Measurements from ENCODE around the gene CPEB4.
A peak's percentile ranks its signal among the peaks of the same experiment; 100 is the strongest.

Gene CPEB4

GRCh38 chr5:173866243-173866857 lies 21.8 kb upstream of the CPEB4 start:
- no peak overlapping the region for H3K23ac ChIP-seq (ENCODE audit: low read depth, low read length, poor library complexity)
- H3K4me3 ChIP-seq (ENCODE audit: low read length in 2 of 2) = no peak overlapping the region
- no peak for DNase-seq (ENCODE audit: low spot score)
- peak overlapping the region; percentile 43 for H4K8ac ChIP-seq (ENCODE audit: low read depth, low read length)
- no peak overlapping the region for H2BK120ac ChIP-seq (ENCODE audit: low read depth, low read length)
- H3K9me3 ChIP-seq (replicated peaks in 1 of 2; ENCODE audit: control insufficient read depth in 2 of 2, insufficient read depth in 1 of 2, low read depth in 1 of 2, low read length in 2 of 2) = peaks cover 0 to 8% of the 10 kb centered on the region in 2 donors
- no peaks in the 10 kb centered on the region for H3K27me3 ChIP-seq (ENCODE audit: control insufficient read depth in 3 of 3, insufficient read depth in 3 of 3, low read depth in 1 of 3, low read length in 3 of 3)
- H3K4me1 ChIP-seq (ENCODE audit: control insufficient read depth in 2 of 2, insufficient read depth in 1 of 2, low read depth in 1 of 2, low read length in 2 of 2) = peaks cover 5 to 7% of the 10 kb centered on the region in 2 donors
- H3K79me1 ChIP-seq (ENCODE audit: low read depth, low read length) = no peaks in the 10 kb centered on the region
- no peaks in the 10 kb centered on the region for H3K36me3 ChIP-seq (replicated peaks in 1 of 2; ENCODE audit: control insufficient read depth in 2 of 2, insufficient read depth in 2 of 2, low read length in 2 of 2)
- no peak overlapping the region for H3K27ac ChIP-seq (replicated peaks; ENCODE audit: low read length)
- no peak overlapping the region for H2BK15ac ChIP-seq (ENCODE audit: low read length)
- H2BK12ac ChIP-seq (ENCODE audit: low read length) = no peak overlapping the region
- H4K91ac ChIP-seq (ENCODE audit: low read depth, low read length, poor library complexity) = no peak overlapping the region
- peak overlapping the region; percentile 81 for H2AFZ ChIP-seq (ENCODE audit: low read length)
- H3K14ac ChIP-seq (ENCODE audit: low read length) = no peak overlapping the region
- peak overlapping the region; percentile 63 for H3K18ac ChIP-seq (ENCODE audit: low read length)
- no peak overlapping the region for H3K4me2 ChIP-seq (ENCODE audit: insufficient read depth, low read length, poor library complexity, severe bottlenecking)
- no peak overlapping the region for H3K4ac ChIP-seq (ENCODE audit: low read length)
- H2BK5ac ChIP-seq (ENCODE audit: low read length) = no peak overlapping the region
- H2AK5ac ChIP-seq (ENCODE audit: low read depth, low read length) = no peak overlapping the region
- no CpG with 5 or more reads among the region's 15 CpGs for WGBS, 2 donors (ENCODE audit: extremely low coverage in 2 of 2, insufficient read length in 2 of 2, insufficient replicate concordance in 1 of 2)
- H3K9ac ChIP-seq (ENCODE audit: low read depth, low read length, poor library complexity) = no peak overlapping the region

DNA sequence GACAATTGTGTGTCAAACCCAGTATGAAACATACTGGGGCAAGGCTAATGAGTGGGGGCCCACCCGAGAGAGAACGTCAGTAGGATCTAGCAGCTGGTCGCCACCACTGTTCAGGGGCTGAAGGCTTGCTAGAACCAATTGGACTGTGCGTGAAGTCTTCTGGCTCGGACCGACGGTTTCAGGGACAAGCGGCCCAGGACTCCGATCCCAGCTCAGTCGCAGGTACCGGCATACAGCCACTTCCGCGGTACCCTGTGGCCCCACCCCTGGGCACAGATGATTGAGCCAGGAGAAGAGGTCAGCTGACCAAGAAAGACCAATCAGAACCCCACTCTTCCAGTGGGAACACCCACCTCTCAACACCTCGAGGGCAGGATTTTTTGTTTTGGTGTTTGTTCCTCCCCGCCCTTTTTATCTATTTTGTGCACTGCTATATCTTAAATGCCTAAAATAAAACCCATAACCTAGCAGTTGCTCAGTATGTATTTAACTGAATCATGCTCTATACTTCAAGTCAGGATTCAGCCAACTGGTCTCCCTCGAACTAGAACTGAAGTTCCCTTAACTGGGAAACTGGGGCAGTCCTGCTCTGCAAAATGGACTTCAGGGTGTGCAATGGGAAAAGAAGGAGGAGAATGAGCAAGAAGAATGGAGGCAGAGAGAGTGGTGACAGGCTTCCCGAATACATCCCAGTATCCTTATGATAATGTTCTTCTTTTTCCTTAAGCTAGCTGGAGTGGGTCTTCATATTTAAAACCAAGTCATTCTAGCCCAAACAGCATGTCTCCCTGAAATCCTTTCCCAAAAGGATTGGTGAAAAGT lies 21.1 kb upstream of the CPEB4 start:
- WGBS, 2 donors (ENCODE audit: extremely low coverage in 2 of 2, insufficient read length in 2 of 2, insufficient replicate concordance in 1 of 2) = no CpG with 5 or more reads among the region's 17 CpGs
- H3K27ac ChIP-seq (replicated peaks; ENCODE audit: low read length) = no peak overlapping the region

DNA sequence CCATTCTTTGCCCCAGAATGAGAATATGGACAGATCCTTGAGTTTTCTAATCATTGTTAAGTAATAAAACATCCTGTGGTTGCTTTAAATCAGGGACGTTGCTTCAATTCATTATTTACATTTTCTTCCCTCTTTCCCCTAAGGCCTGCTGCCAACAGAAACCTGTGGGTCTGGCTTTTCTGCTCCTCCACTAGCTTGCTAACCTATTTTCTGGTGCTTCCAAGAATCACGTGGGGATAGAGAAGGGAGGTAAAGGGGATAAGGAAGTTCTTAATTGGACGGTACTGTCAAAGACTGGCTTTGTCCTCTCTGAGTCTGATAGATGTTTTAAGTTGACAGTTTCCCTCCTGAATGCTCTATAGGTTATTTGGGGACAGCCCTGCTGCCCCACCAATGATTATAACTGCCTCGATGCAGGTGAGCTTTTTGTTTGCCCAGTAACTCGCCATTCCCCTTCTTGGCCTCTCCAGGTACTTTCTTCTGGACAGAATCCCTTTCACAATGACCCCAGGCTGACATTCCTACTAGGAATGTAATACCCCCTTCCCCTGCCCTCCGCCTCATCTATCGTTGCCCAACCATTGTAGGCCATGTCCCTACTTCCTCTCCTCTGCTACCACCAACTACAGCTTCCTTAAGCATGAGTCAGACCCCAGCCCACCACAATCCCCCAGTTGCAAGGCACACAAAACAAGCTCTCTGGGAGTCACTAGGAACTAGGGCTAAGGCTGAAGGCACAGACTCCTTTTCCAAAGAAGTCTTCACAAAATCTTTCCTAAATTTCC lies 19.9 kb upstream of the CPEB4 start:
- no peak overlapping the region for H2BK5ac ChIP-seq (ENCODE audit: low read length)
- H4K91ac ChIP-seq (ENCODE audit: low read depth, low read length, poor library complexity) = no peak overlapping the region
- H3K4ac ChIP-seq (ENCODE audit: low read length) = no peak overlapping the region
- H2BK120ac ChIP-seq (ENCODE audit: low read depth, low read length) = no peak overlapping the region
- no peaks in the 10 kb centered on the region for H3K27me3 ChIP-seq (ENCODE audit: control insufficient read depth in 3 of 3, insufficient read depth in 3 of 3, low read depth in 1 of 3, low read length in 3 of 3)
- no peak overlapping the region for H2AK5ac ChIP-seq (ENCODE audit: low read depth, low read length)
- H3K79me1 ChIP-seq (ENCODE audit: low read depth, low read length) = no peaks in the 10 kb centered on the region
- H2BK12ac ChIP-seq (ENCODE audit: low read length) = no peak overlapping the region
- no peak overlapping the region for H2AFZ ChIP-seq (ENCODE audit: low read length)
- no peak overlapping the region for H3K14ac ChIP-seq (ENCODE audit: low read length)
- H3K4me3 ChIP-seq (ENCODE audit: low read length in 2 of 2) = no peak overlapping the region
- no peak overlapping the region for H2BK15ac ChIP-seq (ENCODE audit: low read length)
- DNase-seq (ENCODE audit: low spot score) = no peak
- H3K23ac ChIP-seq (ENCODE audit: low read depth, low read length, poor library complexity) = no peak overlapping the region
- peaks cover 0 to 8% of the 10 kb centered on the region in 2 donors for H3K9me3 ChIP-seq (replicated peaks in 1 of 2; ENCODE audit: control insufficient read depth in 2 of 2, insufficient read depth in 1 of 2, low read depth in 1 of 2, low read length in 2 of 2)
- H3K4me2 ChIP-seq (ENCODE audit: insufficient read depth, low read length, poor library complexity, severe bottlenecking) = no peak overlapping the region
- peaks cover 5 to 7% of the 10 kb centered on the region in 2 donors for H3K4me1 ChIP-seq (ENCODE audit: control insufficient read depth in 2 of 2, insufficient read depth in 1 of 2, low read depth in 1 of 2, low read length in 2 of 2)
- no peak overlapping the region for H3K27ac ChIP-seq (replicated peaks; ENCODE audit: low read length)
- H3K36me3 ChIP-seq (replicated peaks in 1 of 2; ENCODE audit: control insufficient read depth in 2 of 2, insufficient read depth in 2 of 2, low read length in 2 of 2) = no peaks in the 10 kb centered on the region
- no CpG with 5 or more reads among the region's 7 CpGs for WGBS, 2 donors (ENCODE audit: extremely low coverage in 2 of 2, insufficient read length in 2 of 2, insufficient replicate concordance in 1 of 2)
- no peak overlapping the region for H4K8ac ChIP-seq (ENCODE audit: low read depth, low read length)
- H3K9ac ChIP-seq (ENCODE audit: low read depth, low read length, poor library complexity) = no peak overlapping the region
- no peak overlapping the region for H3K18ac ChIP-seq (ENCODE audit: low read length)

More for the DNA sequence above, 21.1 kb upstream of the CPEB4 start:
- H3K27me3 ChIP-seq (ENCODE audit: control insufficient read depth in 3 of 3, insufficient read depth in 3 of 3, low read depth in 1 of 3, low read length in 3 of 3) = no peaks in the 10 kb centered on the region
- no peak overlapping the region for H3K23ac ChIP-seq (ENCODE audit: low read depth, low read length, poor library complexity)
- no peaks in the 10 kb centered on the region for H3K79me1 ChIP-seq (ENCODE audit: low read depth, low read length)
- H3K14ac ChIP-seq (ENCODE audit: low read length) = no peak overlapping the region
- no peak overlapping the region for H3K9ac ChIP-seq (ENCODE audit: low read depth, low read length, poor library complexity)
- H2BK12ac ChIP-seq (ENCODE audit: low read length) = no peak overlapping the region
- H3K18ac ChIP-seq (ENCODE audit: low read length) = peak overlapping the region; percentile 64
- no peak overlapping the region for H2BK15ac ChIP-seq (ENCODE audit: low read length)
- peaks cover 6 to 7% of the 10 kb centered on the region in 2 donors for H3K4me1 ChIP-seq (ENCODE audit: control insufficient read depth in 2 of 2, insufficient read depth in 1 of 2, low read depth in 1 of 2, low read length in 2 of 2)
- peak overlapping the region; percentile 43 for H4K8ac ChIP-seq (ENCODE audit: low read depth, low read length)
- H3K4me2 ChIP-seq (ENCODE audit: insufficient read depth, low read length, poor library complexity, severe bottlenecking) = no peak overlapping the region
- H2BK120ac ChIP-seq (ENCODE audit: low read depth, low read length) = no peak overlapping the region
- H3K36me3 ChIP-seq (replicated peaks in 1 of 2; ENCODE audit: control insufficient read depth in 2 of 2, insufficient read depth in 2 of 2, low read length in 2 of 2) = no peaks in the 10 kb centered on the region
- H2AFZ ChIP-seq (ENCODE audit: low read length) = peak overlapping the region; percentile 81
- no peak overlapping the region for H3K4me3 ChIP-seq (ENCODE audit: low read length in 2 of 2)
- H3K9me3 ChIP-seq (replicated peaks in 1 of 2; ENCODE audit: control insufficient read depth in 2 of 2, insufficient read depth in 1 of 2, low read depth in 1 of 2, low read length in 2 of 2) = peaks cover 0 to 8% of the 10 kb centered on the region in 2 donors
- H2AK5ac ChIP-seq (ENCODE audit: low read depth, low read length) = peak overlapping the region; percentile 33
- H2BK5ac ChIP-seq (ENCODE audit: low read length) = no peak overlapping the region
- H4K91ac ChIP-seq (ENCODE audit: low read depth, low read length, poor library complexity) = no peak overlapping the region
- DNase-seq (ENCODE audit: low spot score) = no peak
- no peak overlapping the region for H3K4ac ChIP-seq (ENCODE audit: low read length)

DNA sequence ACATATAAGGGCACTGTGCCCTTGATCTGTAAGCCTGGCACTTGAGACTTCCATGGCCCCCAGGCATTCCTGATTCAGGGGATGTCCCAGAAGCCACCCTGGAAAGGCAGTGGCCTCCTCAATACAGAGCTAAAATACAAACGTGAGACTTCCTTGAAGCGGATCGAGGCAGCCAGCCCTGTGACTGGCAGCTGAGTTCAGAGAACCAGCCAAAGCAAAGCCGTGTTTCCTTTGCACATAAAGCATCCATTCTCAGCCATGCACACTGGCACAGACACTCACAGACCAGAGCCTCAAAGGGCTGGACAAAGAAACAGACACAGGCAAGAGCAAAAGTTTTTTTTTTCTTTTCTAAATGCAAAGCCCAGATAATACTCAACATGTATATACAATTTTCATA lies 18.8 kb upstream of the CPEB4 start:
- H3K14ac ChIP-seq (ENCODE audit: low read length) = no peak overlapping the region
- no peak overlapping the region for H3K23ac ChIP-seq (ENCODE audit: low read depth, low read length, poor library complexity)
- no peak overlapping the region for H3K4ac ChIP-seq (ENCODE audit: low read length)
- no peaks in the 10 kb centered on the region for H3K79me1 ChIP-seq (ENCODE audit: low read depth, low read length)
- no peak overlapping the region for H3K4me3 ChIP-seq (ENCODE audit: low read length in 2 of 2)
- H2AFZ ChIP-seq (ENCODE audit: low read length) = no peak overlapping the region
- no peak overlapping the region for H4K91ac ChIP-seq (ENCODE audit: low read depth, low read length, poor library complexity)
- H2BK12ac ChIP-seq (ENCODE audit: low read length) = no peak overlapping the region
- no peak overlapping the region for H2AK5ac ChIP-seq (ENCODE audit: low read depth, low read length)
- no peak overlapping the region for H2BK5ac ChIP-seq (ENCODE audit: low read length)
- DNase-seq (ENCODE audit: low spot score) = no peak
- no peak overlapping the region for H2BK120ac ChIP-seq (ENCODE audit: low read depth, low read length)
- H3K9ac ChIP-seq (ENCODE audit: low read depth, low read length, poor library complexity) = no peak overlapping the region
- H3K4me1 ChIP-seq (ENCODE audit: control insufficient read depth in 2 of 2, insufficient read depth in 1 of 2, low read depth in 1 of 2, low read length in 2 of 2) = peaks cover 4 to 7% of the 10 kb centered on the region in 2 donors
- no CpG with 5 or more reads among the region's 4 CpGs for WGBS, 2 donors (ENCODE audit: extremely low coverage in 2 of 2, insufficient read length in 2 of 2, insufficient replicate concordance in 1 of 2)
- no peak overlapping the region for H2BK15ac ChIP-seq (ENCODE audit: low read length)
- no peaks in the 10 kb centered on the region for H3K27me3 ChIP-seq (ENCODE audit: control insufficient read depth in 3 of 3, insufficient read depth in 3 of 3, low read depth in 1 of 3, low read length in 3 of 3)
- H3K9me3 ChIP-seq (replicated peaks in 1 of 2; ENCODE audit: control insufficient read depth in 2 of 2, insufficient read depth in 1 of 2, low read depth in 1 of 2, low read length in 2 of 2) = peaks cover 0 to 8% of the 10 kb centered on the region in 2 donors
- H3K18ac ChIP-seq (ENCODE audit: low read length) = no peak overlapping the region
- no peak overlapping the region for H3K27ac ChIP-seq (replicated peaks; ENCODE audit: low read length)
- H3K4me2 ChIP-seq (ENCODE audit: insufficient read depth, low read length, poor library complexity, severe bottlenecking) = no peak overlapping the region
- no peak overlapping the region for H4K8ac ChIP-seq (ENCODE audit: low read depth, low read length)
- H3K36me3 ChIP-seq (replicated peaks in 1 of 2; ENCODE audit: control insufficient read depth in 2 of 2, insufficient read depth in 2 of 2, low read length in 2 of 2) = no peaks in the 10 kb centered on the region
